WTC11 (cell line): ENCODE results near the gene GJB3. TPM values are rescaled to one million over a fixed set of nuclear protein-coding genes. Genes with fewer than 3 reads are reported as not detected.

Experiments
- ATAC-seq: fragments of 200-7000 bp; cut with Tn5 transposase; 2 replicates; pipeline ENCODE4 v1.10.0; 2021; ENCODE audit warnings: mild to moderate bottlenecking, moderate library complexity
- CTCF ChIA-PET: fragments of 300-600 bp; sonication (Branson Sonifier 250); formaldehyde crosslinking; loops from one replicate; lab custom pipeline; 2021; ENCODE audit warnings: antibody characterized with exemption; lab: Charles Lee
- POLR2A ChIA-PET: fragments of 350-600 bp; sonication (Branson Sonifier 250); formaldehyde crosslinking; loops from one replicate; lab custom pipeline; 2021; ENCODE audit warnings: antibody characterized with exemption; lab: Charles Lee
- DNase-seq: peaks from one replicate; pipeline ENCODE4 v3.0.0; 2021; ENCODE audit warnings: low spot score
- H3K27ac Mint-ChIP-seq: 2 replicates; pipeline ENCODE4 v1.8.0; 2021; ENCODE audit warnings: mixed read lengths
- H3K27me3 Mint-ChIP-seq: 2 replicates; pipeline ENCODE4 v1.8.0; 2021; ENCODE audit warnings: low read depth, mild to moderate bottlenecking, moderate library complexity, mixed read lengths
- H3K36me3 Mint-ChIP-seq: 2 replicates; pipeline ENCODE4 v1.8.0; 2021; ENCODE audit warnings: mixed read lengths
- H3K4me1 Mint-ChIP-seq: 2 replicates; pipeline ENCODE4 v1.8.0; 2022; ENCODE audit warnings: mixed read lengths
- H3K4me3 Mint-ChIP-seq: 2 replicates; pipeline ENCODE4 v1.8.0; 2021; ENCODE audit warnings: mild to moderate bottlenecking, moderate library complexity, mixed read lengths
- H3K9me3 Mint-ChIP-seq: 2 replicates; pipeline ENCODE4 v1.8.0; 2021; ENCODE audit warnings: mixed read lengths
- ATF3 ChIP-seq: sonication (generic); formaldehyde crosslinking; conservative IDR thresholded peaks from 2 replicates; pipeline ENCODE4 v1.8.1; 2022; ENCODE audit warnings: mild to moderate bottlenecking, missing genetic modification reagents
- ATF6 ChIP-seq: sonication (generic); formaldehyde crosslinking; IDR thresholded peaks from 2 replicates; pipeline ENCODE4 v1.8.1; 2023; ENCODE audit warnings: mild to moderate bottlenecking, missing genetic modification reagents
- CDX4 ChIP-seq: fragments of 250-450 bp; sonication (Bioruptor Pico); IDR thresholded peaks from 2 replicates; pipeline ENCODE4 v1.9.0; 2021; ENCODE audit warnings: moderate library complexity, mild to moderate bottlenecking, inconsistent platforms, borderline replicate concordance
- CREB1 ChIP-seq: sonication (generic); formaldehyde crosslinking; IDR thresholded peaks from 2 replicates; pipeline ENCODE4 v1.8.0; 2023; ENCODE audit warnings: mild to moderate bottlenecking, missing genetic modification reagents
- CTCF ChIP-seq: fragments of 200-600 bp; IDR thresholded peaks from 2 replicates; pipeline ENCODE4 v1.8.0; 2022; ENCODE audit warnings: antibody characterized with exemption
- ETV6 ChIP-seq: sonication (generic); formaldehyde crosslinking; IDR thresholded peaks from 2 replicates; pipeline ENCODE4 v1.8.1; 2022; ENCODE audit warnings: mild to moderate bottlenecking, missing genetic modification reagents
- FOXP4 ChIP-seq: sonication (generic); formaldehyde crosslinking; IDR thresholded peaks from 2 replicates; pipeline ENCODE4 v1.8.0; 2022; ENCODE audit warnings: mild to moderate bottlenecking, missing genetic modification reagents
- HMGXB4 ChIP-seq: sonication (generic); formaldehyde crosslinking; IDR thresholded peaks from 2 replicates; pipeline ENCODE4 v1.8.1; 2023; ENCODE audit warnings: mild to moderate bottlenecking, moderate library complexity, missing genetic modification reagents
- MLX ChIP-seq: sonication (generic); formaldehyde crosslinking; IDR thresholded peaks from 2 replicates; pipeline ENCODE4 v1.8.1; 2023; ENCODE audit warnings: mild to moderate bottlenecking, missing genetic modification reagents, moderate library complexity
- OVOL2 ChIP-seq: fragments of 250-450 bp; sonication (Bioruptor Pico); IDR thresholded peaks from 2 replicates; pipeline ENCODE4 v1.9.0; 2021; ENCODE audit warnings: mild to moderate bottlenecking, borderline replicate concordance
- RELA ChIP-seq: sonication (generic); formaldehyde crosslinking; IDR thresholded peaks from 2 replicates; pipeline ENCODE4 v1.8.1; 2022; ENCODE audit warnings: missing genetic modification reagents, mild to moderate bottlenecking, borderline replicate concordance
- SMAD4 ChIP-seq: sonication (generic); formaldehyde crosslinking; IDR thresholded peaks from 2 replicates; pipeline ENCODE4 v1.8.0; 2022; ENCODE audit warnings: mild to moderate bottlenecking, missing genetic modification reagents
- USF1 ChIP-seq: sonication (generic); formaldehyde crosslinking; IDR thresholded peaks from 2 replicates; pipeline ENCODE4 v1.8.0; 2022; ENCODE audit warnings: mild to moderate bottlenecking, missing genetic modification reagents
- ZNF396 ChIP-seq: fragments of 250-450 bp; sonication (Bioruptor Pico); IDR thresholded peaks from 2 replicates; pipeline ENCODE4 v1.8.0; 2021; ENCODE audit warnings: mild to moderate bottlenecking, moderate library complexity, borderline replicate concordance
- ZNF425 ChIP-seq: fragments of 250-450 bp; sonication (Bioruptor Pico); conservative IDR thresholded peaks from 2 replicates; pipeline ENCODE4 v1.9.0; 2021; ENCODE audit warnings: mild to moderate bottlenecking
- ZSCAN18 ChIP-seq: fragments of 250-450 bp; sonication (Bioruptor Pico); IDR thresholded peaks from 2 replicates; pipeline ENCODE4 v2.1.2; 2022; ENCODE audit warnings: mild to moderate bottlenecking, moderate library complexity
- total RNA-seq: library from RNA; stranded (reverse); gene quantifications from 3 replicates; pipeline ENCODE4 v1.2.3, GENCODE V29; 2021

The GJB3 gene
- total RNA-seq, 1 experiment from 2014 or later = 0.46 TPM

GRCh38 chr1:34740161-34740868, 40.7 kb upstream of the GJB3 start (continued):
- TF ChIP-seq FOXP4 (CRISPR knock-in tag) = no peak
- TF ChIP-seq ZNF396 (CRISPR knock-in tag) = no peak
- TF ChIP-seq CDX4 (CRISPR knock-in tag) = no peak
- TF ChIP-seq ETV6 (CRISPR knock-in tag) = no peak
- TF ChIP-seq, all 79 proteins: peak for 0

GRCh38 chr1:34742667-34743270, 38.2 kb upstream of the GJB3 start:
- Mint-ChIP-seq H3K27me3 (peaks cover 8% of the 10 kb centered on the region), H3K4me3 (no peak overlapping the region), H3K4me1 (peaks cover 10% of the 10 kb centered on the region), H3K36me3 (no peaks in the 10 kb centered on the region), H3K9me3 (no peaks in the 10 kb centered on the region), H3K27ac (no peak overlapping the region)
- POLR2A ChIA-PET = interaction anchor here (0.7 to 1.1 kb wide), 2 partner anchors 15 to 32 kb away, joined by 3 read pairs; no protein-coding TSS in a partner anchor
- DNase-seq (peak; percentile 92), ATAC-seq (peak; percentile 93)
- CTCF ChIA-PET = interaction anchor here (0.6 to 2.6 kb wide), 84 partner anchors 10 to 1110 kb away, joined by 3 to 45 read pairs (median 4); partner anchors contain the start of genes GJB3, GJB4 and GJB5
- TF ChIP-seq USF1 (CRISPR knock-in tag) = 0 out of 2 replicates have a peak, but pooled peaks have one; percentile 28
- TF ChIP-seq ATF3 (CRISPR knock-in tag) = no peak
- no peak for TF ChIP-seq ZSCAN18 (CRISPR knock-in tag)
- no peak for TF ChIP-seq OVOL2 (CRISPR knock-in tag)
- TF ChIP-seq CREB1 (CRISPR knock-in tag) = no peak
- TF ChIP-seq FOXP4 (CRISPR knock-in tag) = no peak
- TF ChIP-seq MLX (CRISPR knock-in tag) = no peak
- TF ChIP-seq ZNF425 (CRISPR knock-in tag) = no peak
- no peak for TF ChIP-seq SMAD4 (CRISPR knock-in tag)
- TF ChIP-seq RELA (CRISPR knock-in tag) = no peak
- TF ChIP-seq HMGXB4 = peak; percentile 64; the same call in 1 of the 2 replicates
- TF ChIP-seq CTCF = peak; percentile 90
- no peak for TF ChIP-seq ATF6 (CRISPR knock-in tag)
